Amygdala (tissue), 56 donors: ENCODE data around the gene ASB13.
"Not testable (repeated sequence)": the region's sequence is repeated elsewhere in the genome, so short reads cannot be mapped to it uniquely, and the experiment has no call there.

Source experiments
- DNase-seq, 56 donors: peaks; one replicate each; lab custom pipeline; 2025; lab: John Stamatoyannopoulos, UW

Gene ASB13

DNA sequence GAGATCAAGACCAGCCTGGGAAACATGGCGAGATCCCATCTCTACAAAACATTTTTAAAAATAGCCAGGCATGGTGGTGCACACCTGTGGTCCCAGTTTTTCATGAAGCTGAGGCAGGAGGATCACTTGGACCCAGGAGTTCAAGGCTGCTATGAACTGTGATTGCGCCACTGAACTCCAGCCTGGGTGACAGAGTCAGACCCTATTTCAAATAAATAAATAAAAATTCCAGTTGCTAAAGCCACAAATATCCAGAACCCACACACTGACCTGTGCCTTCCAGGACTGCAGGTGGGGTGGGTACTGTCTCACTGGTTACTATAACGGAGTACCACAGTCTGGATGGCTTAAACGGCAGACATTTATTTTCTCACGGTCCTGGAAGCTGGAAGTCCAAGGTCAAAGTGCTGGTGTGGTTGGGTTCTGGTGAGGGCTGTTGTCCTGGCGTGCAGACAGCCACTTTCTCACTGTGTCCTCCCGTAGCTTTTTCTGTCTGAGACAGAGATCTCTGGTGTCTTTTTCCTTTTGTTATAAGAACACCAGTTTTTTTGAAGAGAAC lies 38.8 kb downstream of the ASB13 start:
- DNase-seq, result no peak

DNA sequence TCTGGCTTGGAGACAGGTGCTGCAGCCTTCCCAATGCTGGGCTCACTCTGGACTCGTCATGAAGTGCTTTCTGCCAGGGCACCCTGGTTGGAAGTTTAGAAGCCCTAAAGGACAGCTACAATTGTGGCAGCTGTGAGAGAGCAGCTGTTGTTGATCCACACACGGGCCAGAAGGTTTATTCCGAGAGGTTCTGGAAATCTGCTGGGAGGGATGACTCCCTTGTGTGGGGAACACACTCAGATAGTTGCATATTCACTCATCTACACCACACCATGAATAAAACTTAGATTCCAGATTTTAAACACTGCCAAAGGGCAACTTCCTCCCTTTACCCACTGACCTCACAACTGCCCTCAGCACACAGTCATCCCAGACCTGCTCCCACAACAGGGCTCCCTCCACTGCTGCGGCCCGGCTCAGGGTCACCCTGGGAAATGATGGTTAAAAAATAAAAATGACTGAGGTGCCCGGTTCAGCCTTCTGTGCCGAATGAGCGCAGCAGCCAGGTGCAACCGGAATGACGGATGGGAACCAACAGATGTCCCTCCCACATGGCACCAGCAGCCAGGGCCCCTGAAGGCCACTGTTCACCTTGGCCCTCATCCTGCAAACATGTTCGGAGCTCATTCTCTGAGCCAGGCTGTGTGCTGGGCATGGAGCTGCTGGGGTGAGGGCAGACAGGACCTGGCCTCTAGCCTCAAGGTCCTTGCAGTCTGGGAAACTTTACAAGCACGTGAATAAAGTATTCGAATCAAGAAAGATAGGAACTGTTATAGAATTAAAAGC lies 40.2 kb downstream of the ASB13 start:
- no peak for DNase-seq

DNA sequence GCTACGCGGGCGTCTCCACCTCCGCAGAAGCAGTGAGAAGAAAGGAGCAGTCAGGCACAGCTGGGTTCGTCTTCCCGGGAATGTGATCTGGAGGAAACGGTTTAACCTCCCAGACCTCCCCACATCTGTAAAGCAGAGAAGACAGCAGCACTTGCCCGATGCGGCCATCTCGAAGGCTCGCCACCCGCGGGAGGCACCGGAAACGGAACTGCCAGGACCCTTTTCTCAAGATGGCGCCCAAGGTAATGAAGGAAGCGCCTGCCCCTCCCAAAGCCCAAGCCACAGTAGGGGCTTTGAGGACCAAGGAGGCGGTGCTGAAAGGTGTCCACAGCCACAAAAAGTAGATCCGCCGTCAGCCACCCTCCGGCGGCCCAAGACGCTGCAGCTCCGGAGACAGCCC lies 41.7 kb downstream of the ASB13 start:
- no peak for DNase-seq

DNA sequence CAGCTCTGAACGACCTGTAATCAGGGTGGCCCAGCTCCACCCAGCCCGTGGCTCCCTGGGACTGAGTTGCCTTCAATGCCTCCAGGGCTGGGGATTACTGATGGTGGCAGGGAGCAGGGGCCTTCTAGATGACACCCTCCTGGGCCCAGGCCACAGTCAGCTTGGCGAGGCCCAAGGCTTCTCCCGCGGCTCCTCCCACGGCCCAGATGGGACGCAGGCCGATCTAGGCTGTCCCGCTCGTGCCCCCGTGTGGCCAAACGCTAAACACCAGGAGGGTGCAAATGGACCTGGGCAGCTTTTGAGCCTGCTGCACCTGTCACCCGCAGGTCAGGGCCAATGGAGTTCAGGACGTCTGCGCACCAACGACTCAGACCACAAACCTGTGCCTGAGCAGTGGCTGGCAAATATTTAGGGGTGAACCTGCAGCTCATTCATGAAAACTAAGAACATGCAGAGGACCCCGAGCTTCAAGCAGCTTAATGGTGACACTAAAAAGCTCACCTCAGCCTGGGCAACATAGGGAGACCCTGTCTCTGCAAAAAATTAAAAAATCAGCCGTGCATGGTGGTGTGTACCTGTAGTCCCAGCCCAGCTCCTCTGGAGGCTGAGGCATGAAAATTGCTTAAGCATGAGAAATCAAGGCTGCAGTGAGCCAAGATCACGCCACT lies 43.2 kb downstream of the ASB13 start:
- DNase-seq, result peak in 53 of 56 donors; percentile 8 to 81 (median 47)

DNA sequence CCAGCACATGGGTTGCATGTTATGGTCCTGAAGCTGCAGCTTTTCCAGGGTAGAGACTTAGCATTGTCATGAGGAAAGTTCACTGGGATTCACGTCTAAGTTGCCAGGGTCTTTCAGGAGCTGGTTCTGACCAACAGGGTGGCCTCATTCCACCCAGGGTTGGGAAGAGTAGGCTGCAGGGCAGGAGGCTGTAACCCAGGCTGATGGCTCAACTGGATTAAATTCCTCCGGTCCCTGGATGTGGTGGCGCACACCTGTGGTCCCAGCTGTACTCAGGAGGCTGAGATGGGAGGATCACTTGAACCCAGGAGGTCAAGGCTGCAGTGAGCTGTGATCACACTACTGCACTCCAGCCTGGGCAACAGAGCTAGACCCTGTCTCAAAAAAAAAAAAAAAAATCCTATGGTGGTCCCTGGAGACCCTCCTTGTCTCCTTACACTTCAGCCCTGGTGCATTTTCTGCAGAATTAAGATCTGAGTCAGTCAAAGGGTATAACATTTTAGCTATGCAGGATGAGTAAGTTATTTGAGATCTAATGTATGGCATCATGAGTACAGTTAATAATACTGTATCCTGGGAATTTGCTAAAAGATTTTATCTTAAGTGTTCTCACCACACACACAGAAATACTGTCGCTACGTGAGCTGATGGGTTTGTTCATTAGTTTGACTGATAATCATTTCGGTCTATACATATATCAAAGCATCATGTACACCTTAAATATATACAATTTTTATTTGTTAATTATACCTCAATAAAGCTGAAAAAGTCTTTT lies 44.0 kb downstream of the ASB13 start:
- DNase-seq, result no peak

DNA sequence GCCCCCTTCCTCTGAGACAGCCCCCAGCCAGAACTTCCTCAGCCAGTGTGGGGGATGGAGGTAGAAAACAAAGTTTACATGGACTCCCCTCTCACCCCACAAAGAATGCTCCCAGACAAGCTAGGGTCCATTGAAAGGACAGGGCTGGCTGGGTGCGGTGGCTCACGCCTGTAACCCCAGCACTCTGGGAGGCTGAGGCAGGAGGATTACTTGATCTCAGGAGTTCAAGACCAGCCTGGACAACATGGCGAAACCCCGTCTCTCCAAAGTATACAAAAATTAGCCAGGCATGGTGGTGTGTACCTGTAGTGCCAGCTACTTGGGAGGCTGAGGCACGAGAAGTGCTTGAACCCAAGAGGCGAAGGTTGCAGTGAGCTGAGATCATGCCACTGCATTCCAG lies 45.0 kb downstream of the ASB13 start:
- DNase-seq, result not testable (repeated sequence)

DNA sequence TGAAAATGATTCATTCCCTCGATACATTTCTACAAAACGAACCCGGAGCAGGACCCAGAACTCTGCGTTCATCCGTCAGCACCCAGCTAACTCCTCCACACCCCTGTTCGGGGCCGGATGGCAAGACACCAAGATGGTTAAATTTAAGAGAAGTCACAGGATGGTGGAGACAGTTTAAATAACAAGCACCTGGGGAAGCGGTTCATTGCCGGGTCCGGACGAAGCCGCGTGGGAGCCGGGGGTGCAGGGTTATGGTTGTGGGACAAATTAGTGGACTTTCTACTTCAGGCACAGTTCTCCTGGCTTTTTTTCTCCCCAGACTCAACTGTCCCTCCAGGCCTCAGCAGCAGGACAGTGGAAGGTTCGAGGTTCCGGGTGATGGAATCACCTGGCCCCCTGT lies 45.4 kb downstream of the ASB13 start:
- no peak for DNase-seq

DNA sequence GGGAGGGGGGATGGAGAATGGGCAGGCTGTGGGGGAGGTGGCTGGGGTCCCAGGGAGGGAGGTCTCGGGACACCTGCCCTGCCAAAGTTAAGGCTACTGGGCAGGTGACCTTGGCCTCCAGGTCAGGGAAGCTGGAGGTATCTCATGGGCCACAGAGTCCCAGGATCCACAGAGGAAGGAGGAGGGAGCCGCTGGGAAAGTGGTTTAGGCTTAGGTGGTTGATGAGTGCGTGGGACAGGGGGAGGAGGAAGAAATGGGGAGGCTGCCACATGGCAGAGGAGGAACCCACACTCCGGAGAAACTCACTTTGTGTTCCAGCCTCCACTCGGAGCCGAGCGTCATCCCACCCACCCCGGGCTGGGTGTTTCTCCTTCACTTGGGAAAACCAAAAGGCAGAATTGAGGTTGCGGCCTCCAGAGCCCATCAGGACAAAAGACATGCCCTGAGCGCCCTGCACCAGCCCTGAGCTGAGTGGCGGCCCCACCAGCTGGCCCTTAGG lies 46.1 kb downstream of the ASB13 start:
- DNase-seq, result no peak

DNA sequence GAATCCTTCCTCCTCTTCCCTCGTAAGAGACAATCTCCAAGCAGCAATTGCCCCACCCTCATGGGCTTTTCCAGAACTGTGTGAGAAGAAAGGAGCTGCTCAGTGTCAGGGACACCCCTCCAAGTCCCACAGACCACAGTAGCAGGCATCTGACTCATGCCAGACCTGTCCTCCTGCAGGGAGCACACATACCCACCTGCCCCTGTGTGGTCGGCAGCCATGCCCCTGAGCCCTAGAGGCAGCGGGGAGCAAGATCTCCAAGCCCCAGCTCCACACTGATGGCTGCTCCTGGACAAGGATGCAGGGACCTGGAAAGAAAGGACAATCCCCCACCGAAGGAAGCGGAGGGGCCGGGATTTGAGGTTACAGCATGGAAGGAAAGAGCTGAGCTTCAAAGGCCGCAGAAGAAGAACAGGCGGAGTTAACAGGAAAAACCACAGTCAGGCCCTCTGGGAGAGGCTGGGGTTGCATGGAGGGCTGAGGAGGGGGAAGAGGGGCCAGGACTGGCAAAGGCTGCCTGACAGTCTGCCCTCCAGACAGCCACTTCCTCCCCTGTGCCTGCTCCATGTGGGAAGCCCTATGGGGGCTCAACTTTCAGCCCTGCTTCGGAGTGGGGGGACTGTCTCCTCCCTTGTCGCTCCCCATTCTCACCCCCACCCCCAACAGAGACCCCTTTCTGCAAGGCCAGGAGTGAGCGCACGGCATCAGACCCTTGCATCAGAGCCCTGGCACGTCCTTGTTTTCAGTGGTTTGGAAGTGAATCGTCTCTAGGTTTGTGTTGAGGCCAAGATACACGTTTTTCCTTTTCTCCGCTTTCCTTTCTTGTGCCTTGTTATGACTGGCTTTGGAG lies 46.8 kb downstream of the ASB13 start:
- no peak for DNase-seq

DNA sequence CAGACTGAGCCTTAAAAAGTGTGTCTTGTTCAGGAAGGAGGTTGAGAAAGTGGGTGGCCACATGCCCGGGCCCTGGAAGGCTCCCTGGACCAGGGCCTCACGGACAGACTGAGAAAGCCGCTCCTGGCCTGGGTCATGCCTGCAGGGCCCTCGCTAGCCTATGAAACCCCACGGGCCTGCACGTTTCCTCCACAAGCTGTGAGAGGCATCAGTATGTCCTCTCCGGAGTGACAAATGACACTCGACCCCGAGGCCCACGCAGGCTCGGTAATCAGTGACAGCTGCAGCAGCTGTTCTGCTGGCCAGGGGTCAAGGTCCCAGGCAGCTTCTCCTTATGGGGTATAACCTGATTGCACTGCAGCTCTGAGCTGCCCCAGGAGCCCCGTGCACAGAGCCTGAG lies 47.6 kb downstream of the ASB13 start:
- no peak for DNase-seq

DNA sequence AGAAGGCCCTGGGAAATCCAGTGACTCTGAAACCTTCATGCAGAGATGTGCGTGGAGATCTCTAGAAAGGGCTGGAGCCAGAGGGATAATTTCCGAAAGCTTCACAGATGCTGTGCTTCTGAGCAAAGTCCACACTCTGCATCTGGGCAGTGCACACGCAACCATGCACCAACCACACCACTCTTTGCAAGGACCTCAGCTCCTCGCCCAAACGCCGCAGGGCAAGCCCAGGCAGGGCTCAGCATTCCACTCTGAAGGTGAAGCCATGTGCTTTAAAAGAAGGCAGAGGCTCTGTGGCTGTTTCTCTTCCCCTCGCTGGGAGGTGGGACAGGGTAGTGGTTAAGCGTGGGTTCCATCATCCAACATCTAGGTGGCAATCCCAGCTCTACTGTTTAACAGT lies 48.4 kb downstream of the ASB13 start:
- DNase-seq, result no peak

DNA sequence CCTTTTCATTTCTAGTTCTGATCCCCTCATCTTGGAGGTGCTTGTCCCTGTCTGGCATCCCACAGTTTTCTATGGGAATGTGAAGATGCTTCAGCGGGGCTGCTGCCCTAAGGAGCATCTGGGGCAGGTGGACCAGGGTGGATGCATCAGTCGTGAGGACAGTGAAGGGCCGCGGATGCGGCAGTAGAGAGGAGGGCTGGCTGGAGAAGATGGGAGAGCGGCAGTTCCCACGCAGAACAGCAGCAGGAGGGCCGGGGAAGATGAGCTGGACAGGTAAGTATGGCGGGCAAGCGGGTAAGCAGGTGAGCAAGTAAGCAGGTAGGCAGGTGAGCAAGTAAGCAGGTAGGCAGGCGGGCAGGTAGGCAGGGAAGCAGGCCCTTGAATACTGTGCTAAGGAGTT lies 48.9 kb downstream of the ASB13 start:
- DNase-seq, result no peak

DNA sequence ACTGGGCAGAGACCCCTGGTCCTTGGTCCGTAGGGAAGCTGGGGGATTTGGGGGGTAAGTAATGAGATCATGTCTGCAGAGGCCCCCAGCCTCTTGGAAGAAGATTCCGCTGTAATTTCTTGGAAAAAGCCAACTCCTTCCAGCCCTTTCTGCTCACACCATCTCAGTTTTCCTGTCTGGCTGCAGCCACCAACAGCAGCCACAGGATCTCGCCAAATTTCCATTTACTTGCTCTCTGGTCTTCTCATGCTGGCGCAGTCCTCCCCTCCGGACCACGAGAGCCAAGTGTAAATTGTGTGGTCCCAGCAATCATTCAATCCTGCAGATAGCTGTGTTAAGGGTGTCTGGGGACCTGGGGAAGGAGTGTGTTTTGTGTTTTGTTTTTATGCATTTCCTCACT lies 49.6 kb downstream of the ASB13 start:
- DNase-seq, result no peak

DNA sequence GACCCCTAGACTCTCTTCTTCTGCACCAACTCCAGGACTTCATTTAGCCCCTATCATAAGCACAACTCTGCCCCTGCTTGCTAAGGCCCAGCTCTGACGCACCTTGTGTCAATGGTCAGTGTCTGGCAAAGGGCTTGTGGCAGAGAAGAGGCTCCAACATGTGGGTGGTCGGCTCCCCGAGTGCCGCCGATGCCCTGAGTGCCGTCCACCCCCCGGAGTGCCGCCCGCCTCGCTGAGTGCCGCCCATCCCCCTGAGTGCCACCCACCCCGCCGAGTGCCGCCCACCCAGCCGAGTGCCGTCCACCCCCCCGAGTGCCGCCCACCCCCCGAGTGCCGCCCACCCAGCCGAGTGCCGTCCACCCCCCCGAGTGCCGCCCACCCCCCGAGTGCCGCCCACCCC lies 50.3 kb downstream of the ASB13 start:
- DNase-seq, result no peak

DNA sequence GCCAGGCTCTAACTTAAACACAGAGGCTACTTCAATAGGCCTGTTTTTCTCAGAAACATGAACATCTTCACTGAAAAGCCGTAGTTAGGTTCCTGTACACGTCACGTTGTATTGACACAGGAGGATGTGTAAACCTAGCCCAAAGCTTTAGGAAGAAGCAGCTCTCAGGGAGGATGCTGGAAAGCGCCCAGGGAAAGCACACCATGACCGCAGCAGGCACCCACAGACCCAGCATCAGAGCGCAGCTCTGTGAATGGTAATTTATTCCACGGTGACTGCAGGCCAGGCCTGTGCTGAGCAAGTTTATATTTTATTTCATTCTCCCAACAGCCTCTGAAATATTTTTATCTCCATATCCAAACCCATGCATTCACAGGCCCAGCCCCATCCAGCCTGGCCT lies 51.1 kb downstream of the ASB13 start:
- DNase-seq, result no peak

DNA sequence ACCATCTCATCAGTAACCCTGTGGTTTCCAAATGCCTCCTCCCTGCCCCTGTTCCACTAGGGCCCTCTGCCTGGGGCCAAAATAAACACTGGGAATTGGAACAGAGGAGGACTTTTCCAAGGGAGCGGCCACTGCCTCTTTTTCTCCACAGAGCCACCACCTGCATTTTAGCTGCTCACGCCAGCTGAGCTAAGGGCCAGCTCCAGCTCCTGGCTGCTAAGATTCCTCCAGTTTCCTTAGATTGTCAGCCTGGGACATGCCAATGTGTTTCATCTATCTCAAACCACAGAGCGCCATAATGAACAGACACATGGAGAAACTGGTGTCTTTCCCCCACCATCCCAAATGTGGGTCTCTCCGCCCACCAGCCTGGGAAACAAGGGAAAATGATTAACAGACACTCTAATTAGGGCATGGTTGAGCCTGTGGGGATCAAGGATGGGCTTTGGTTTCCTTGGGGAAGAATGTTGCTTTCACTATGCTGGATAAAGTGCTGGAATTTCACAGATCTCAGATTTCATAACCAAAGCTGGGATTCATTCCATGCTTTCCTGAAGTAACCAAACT lies 52.2 kb downstream of the ASB13 start:
- no peak for DNase-seq

DNA sequence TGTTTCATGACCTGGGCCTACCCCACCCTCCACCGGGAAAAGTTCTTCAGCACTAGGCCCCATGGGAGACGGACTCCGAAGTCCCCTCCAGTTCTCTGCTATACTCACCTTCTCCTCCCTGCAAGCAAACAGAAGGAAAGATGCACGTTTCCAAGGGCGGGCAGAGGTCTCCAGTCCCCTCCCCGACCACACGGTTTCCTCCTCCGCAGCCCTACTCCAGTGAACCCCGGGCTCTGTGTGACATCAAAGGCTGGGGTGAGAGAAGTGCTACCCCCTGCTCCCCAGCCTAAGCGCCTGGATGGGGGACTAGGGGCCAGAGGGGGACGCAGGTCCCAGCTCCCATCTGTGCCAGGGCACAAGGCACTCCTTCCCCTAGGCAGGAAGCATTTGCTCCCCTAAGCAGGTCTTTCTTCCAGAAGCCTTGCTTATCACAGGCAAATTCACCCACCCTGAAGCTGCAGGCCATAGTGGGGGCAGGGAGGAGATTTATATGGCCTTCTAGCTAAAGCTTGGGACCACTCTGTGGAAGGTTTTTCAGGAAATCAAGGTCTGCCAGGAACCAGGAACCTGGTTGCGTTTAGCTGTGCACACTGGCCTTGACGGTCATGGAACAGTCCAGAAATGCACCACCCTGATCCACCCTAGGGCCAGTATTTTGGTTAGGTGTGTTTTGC lies 52.8 kb downstream of the ASB13 start:
- DNase-seq, result no peak

DNA sequence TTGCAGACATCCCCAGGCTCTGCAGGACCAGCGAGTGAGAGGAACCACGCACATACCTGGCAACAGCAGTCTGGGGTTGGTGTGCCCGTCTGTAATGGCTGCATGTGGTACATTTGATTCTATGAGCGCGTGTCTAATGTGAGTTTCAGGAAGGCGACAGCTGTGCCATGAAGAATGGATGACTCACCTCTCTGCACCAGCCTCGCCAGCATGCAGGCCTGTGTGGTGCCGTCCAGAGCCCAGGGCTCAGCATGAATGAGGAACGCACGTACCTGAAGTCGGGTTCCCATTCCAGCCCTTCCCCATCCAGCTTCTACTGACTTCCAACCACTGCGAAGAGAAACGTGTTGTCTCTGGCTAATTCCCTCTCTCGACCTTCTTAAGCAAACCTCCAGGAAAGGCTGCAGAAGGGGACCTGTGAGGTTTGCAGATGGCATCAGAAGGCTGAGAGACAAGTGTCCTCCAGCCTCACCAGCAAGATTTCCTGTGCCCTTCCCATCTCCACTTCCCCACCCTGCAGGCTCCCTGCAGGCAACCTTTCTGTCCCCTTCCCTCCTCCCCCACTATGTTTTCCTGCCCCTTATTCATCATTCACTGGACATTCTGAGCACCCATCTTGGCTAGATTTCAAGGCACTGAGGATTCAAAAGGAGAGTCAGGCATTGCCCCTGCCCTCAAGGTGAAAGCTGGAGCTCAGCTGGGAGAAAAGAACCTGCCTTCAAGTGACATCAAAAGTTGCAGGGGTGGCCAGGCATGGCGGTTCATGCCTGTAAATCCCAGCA lies 54.3 kb downstream of the ASB13 start:
- no peak for DNase-seq
